OCI-LY3 (cell line): Measurements from ENCODE around the gene DOCK11.

Source experiments
- H2AFZ ChIP-seq: fragments of 200-600, 300-600 bp; shearing (Covaris generic); 2 replicates; pipeline ENCODE4 v1.6.0; 2014; ENCODE audit warnings: antibody characterized with exemption, low read depth, low read length
- H3K27ac ChIP-seq: fragments of 200-600, 300-600 bp; sonication (generic); 2 replicates; pipeline ENCODE4 v1.5.1; 2014; ENCODE audit warnings: mild to moderate bottlenecking, low read length, moderate library complexity, mixed read lengths
- H3K27me3 ChIP-seq: fragments of 200-600, 300-600 bp; sonication (generic); 2 replicates; pipeline ENCODE4 v1.6.1; 2014; ENCODE audit warnings: low read depth, low read length, mixed read lengths
- H3K36me3 ChIP-seq: fragments of 200-600, 300-600 bp; sonication (generic); replicated peaks from 2 replicates; pipeline ENCODE3; 2014; ENCODE audit warnings: low read depth, low read length, mixed read lengths
- H3K4me1 ChIP-seq: fragments of 300-600, 200-600 bp; sonication (generic); 2 replicates; pipeline ENCODE4 v1.6.1; 2014; ENCODE audit warnings: low read length, mixed read lengths
- H3K4me2 ChIP-seq: fragments of 200-600, 300-600 bp; sonication (generic); 2 replicates; pipeline ENCODE4 v1.6.1; 2014; ENCODE audit warnings: low read length, mixed read lengths
- H3K4me3 ChIP-seq: fragments of 300-600, 200-600 bp; sonication (generic); 2 replicates; pipeline ENCODE4 v1.5.1; 2014; ENCODE audit warnings: antibody characterized with exemption, mild to moderate bottlenecking, low read length, moderate library complexity
- H3K79me2 ChIP-seq: fragments of 300-600, 200-600 bp; shearing (Covaris generic); 2 replicates; pipeline ENCODE4 v1.6.1; 2014; ENCODE audit warnings: mild to moderate bottlenecking, low read length, mixed read lengths
- H3K9ac ChIP-seq: fragments of 300-600, 200-600 bp; shearing (Covaris generic); 2 replicates; pipeline ENCODE4 v1.6.0; 2014; ENCODE audit warnings: mild to moderate bottlenecking, low read length, moderate library complexity
- H3K9me3 ChIP-seq: fragments of 200-600, 300-600 bp; shearing (Covaris generic); 2 replicates; pipeline ENCODE4 v1.6.1; 2014; ENCODE audit warnings: low read length, mixed read lengths; ENCODE audit not compliant: insufficient read depth
- H4K20me1 ChIP-seq: fragments of 200-600, 300-600 bp; sonication (generic); 2 replicates; pipeline ENCODE4 v1.6.1; 2016; ENCODE audit warnings: low read length, mixed read lengths; ENCODE audit not compliant: insufficient read depth
- CTCF ChIP-seq: fragments of 200-600, 300-600 bp; sonication (generic); IDR thresholded peaks from 2 replicates; pipeline ENCODE4 v1.5.1; 2014; ENCODE audit warnings: antibody characterized with exemption, low read length, low read depth
- EZH2phosphoT487 ChIP-seq: fragments of 200-600 bp; shearing (Covaris generic); IDR thresholded peaks from 2 replicates; pipeline ENCODE4 v1.6.1; 2018; ENCODE audit warnings: antibody characterized with exemption, mixed run types, low read depth

Gene DOCK11

GRCh38 chrX:118523920-118524319 lies 28.3 kb downstream of the DOCK11 start:
- Histone ChIP-seq H3K79me2 (no peaks in the 10 kb centered on the region), H3K9ac (no peak overlapping the region), H3K9me3 (no peaks in the 10 kb centered on the region), H3K4me2 (no peak overlapping the region), H3K4me1 (peaks cover 7% of the 10 kb centered on the region), H2AFZ (no peak overlapping the region), H4K20me1 (no peaks in the 10 kb centered on the region), H3K4me3 (no peak overlapping the region), H3K27ac (no peak overlapping the region), H3K27me3 (no peaks in the 10 kb centered on the region), H3K36me3 (no peaks in the 10 kb centered on the region)
- TF ChIP-seq EZH2phosphoT487: no peak
- TF ChIP-seq CTCF: no peak

DNA sequence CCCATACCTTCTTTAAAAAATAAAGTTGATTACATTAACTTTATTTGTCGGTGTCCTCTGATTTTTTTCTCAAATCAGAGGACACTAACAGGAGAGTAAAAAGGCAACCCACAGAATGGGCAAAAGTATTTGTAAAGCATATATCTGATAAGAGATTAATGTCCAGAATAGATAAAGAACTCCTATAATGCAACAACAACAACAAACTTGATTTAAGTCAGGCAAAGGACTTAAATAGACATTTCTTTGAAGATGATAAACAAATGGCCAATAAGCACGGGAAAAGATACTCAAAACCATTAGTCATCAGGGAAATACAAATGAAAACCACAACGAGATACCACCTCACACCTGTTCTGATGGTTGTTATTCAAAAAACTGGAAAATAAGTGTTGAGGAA lies 28.7 kb downstream of the DOCK11 start:
- no peaks in the 10 kb centered on the region for H4K20me1 ChIP-seq
- no peaks in the 10 kb centered on the region for H3K27me3 ChIP-seq
- no peak overlapping the region for H3K27ac ChIP-seq
- H3K4me1 ChIP-seq: peaks cover 9% of the 10 kb centered on the region
- H3K4me2 ChIP-seq: no peak overlapping the region
- no peaks in the 10 kb centered on the region for H3K36me3 ChIP-seq
- H3K79me2 ChIP-seq: no peaks in the 10 kb centered on the region
- TF ChIP-seq EZH2phosphoT487: no peak
- no peak for TF ChIP-seq CTCF
- H3K4me3 ChIP-seq: no peak overlapping the region
- no peak overlapping the region for H3K9ac ChIP-seq
- H2AFZ ChIP-seq: no peak overlapping the region
- no peaks in the 10 kb centered on the region for H3K9me3 ChIP-seq

GRCh38 chrX:118525174-118525730 lies 29.6 kb downstream of the DOCK11 start:
- Histone ChIP-seq H4K20me1 (no peaks in the 10 kb centered on the region), H3K9ac (no peak overlapping the region), H3K27me3 (no peaks in the 10 kb centered on the region), H2AFZ (no peak overlapping the region), H3K79me2 (no peaks in the 10 kb centered on the region), H3K36me3 (no peaks in the 10 kb centered on the region), H3K27ac (no peak overlapping the region), H3K4me2 (no peak overlapping the region), H3K4me1 (peaks cover 9% of the 10 kb centered on the region), H3K4me3 (no peak overlapping the region), H3K9me3 (no peaks in the 10 kb centered on the region)
- TF ChIP-seq EZH2phosphoT487 (no peak), CTCF (no peak)

DNA sequence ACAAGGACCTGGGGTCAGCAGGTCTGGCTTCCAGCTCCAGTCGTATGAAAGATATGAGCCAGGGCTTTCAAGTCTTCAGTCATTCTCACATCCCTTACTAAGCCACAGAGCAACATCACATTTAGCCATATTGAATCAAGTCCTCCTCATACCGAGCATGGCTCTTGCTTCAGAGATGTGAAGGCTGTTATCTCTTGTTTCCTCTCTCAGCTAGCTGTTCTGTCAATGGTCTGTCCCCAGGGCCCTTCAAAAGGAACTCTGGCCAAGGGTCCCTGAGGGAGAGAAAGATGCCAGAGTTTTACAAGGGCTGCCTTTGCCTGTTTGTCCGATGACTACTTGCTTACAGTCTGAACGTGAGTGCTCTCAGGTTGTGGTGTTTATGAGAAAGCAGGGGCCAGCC lies 30.5 kb downstream of the DOCK11 start:
- Histone ChIP-seq H2AFZ (no peak overlapping the region), H3K9ac (no peak overlapping the region), H3K79me2 (no peaks in the 10 kb centered on the region), H3K4me1 (peaks cover 18% of the 10 kb centered on the region), H3K4me3 (no peak overlapping the region), H3K27ac (no peak overlapping the region), H4K20me1 (no peaks in the 10 kb centered on the region), H3K36me3 (no peaks in the 10 kb centered on the region), H3K9me3 (no peaks in the 10 kb centered on the region), H3K27me3 (no peaks in the 10 kb centered on the region), H3K4me2 (no peak overlapping the region)
- no peak for TF ChIP-seq CTCF
- TF ChIP-seq EZH2phosphoT487: no peak
